Measurements from ENCODE around the gene RTTN.
"Not testable (repeated sequence)": the region's sequence is repeated elsewhere in the genome, so short reads cannot be mapped to it uniquely, and the experiment has no call there.

RTTN gene

GRCh38 chr18:70151614-70152013, 53.9 kb downstream of the RTTN start:
- DNase-seq, result no peak

DNA sequence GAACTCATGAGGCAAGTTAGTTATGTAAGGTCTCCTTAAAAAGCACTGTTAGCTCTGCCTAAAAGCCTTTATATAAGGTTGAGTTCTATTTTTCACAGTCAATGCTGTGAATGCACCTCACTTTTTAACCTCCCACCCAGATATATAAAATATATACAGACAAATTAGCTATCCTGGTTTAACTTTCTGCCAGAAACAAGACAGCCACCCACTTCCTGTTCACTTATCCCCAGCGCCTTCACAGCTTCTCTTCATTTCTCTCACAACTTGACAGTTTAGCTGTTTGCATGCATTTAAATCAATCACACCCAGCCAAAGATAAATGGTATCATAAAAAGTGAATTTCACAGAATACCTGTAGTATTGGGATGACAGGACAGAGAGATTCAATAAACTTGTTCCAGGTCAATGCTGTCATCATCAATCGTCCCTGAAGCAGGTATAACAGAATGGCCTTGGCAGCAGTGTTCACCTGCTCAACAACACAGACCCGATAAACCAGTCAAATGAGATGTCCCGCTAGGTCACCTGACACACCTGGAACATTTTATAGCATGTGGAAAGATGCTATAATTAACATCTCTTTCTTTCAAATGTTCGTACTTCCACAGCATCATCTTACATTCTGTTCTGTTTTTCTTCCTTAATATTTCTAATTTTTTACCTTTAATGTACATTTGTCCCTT, 55.7 kb downstream of the RTTN start:
- peak in 1 of 58 donors; percentile 1 for DNase-seq

GRCh38 chr18:70149156-70149555, 56.3 kb downstream of the RTTN start:
- DNase-seq, result no peak

DNA sequence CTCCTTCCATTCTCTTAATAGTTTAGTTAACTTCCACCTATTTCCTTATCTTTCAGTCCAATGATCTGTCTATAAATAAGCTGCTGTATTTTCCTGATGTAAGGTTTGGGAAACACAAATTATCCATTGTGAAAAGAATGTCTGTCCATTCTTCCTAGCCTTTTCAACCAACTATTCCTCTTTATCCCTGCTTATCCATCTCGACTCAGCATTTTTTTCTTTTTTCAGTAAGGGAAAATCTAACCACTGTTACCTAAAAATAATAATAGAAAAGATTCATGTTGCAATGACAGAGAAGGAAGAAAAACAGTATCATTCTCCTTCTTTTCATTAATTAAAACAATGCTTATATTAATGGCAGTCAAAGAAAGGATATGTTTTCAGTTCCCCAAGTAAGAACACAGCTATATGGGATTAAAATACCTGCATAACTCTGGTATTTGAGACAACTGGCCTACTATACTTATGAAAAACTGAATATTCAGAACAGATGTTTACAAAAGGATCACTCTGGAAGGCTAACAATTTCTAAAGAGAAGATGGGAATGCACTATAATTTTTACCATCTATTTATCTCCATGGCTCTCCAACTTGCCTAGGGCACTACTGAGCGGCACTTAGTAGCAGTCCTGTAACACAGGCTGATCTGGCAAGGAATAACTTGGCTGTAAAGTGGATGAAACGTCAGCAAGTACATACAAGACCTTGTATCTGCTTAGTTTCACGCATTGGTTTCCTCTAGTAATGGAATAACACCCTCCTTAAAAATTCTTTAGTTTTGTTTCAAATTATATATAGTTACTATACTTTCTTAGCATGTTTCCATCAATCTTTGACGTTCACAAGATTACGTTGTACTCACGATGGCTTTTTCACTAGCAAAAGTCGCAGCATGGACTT, 57.2 kb downstream of the RTTN start:
- no peak for DNase-seq

- no peak for DNase-seq
Observed at GRCh38 chr18:70146174-70146573, 59.3 kb downstream of the RTTN start.

DNA sequence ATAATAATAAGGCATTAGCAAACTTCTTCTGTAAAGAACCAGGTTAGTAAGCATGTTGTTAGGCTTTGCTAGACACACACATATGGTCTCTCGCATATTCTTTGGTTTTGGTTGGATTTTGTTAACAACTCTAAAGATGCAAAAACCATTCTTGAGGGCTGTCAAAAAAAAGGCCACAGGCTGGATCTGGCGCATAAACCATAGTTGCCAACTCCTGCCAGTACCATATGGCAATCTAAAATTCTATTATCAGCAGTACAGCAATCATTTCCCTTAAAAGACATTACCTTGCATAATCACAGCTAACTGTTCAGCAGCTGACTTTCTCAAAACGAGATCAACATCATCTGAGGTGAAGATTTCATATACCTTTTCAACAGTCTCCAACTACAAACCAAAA, 63.5 kb downstream of the RTTN start:
- peak in 1 of 58 donors; percentile 7 for DNase-seq

- DNase-seq, result peak in 1 of 58 donors; percentile 16
Observed at GRCh38 chr18:70139138-70139537, 66.3 kb downstream of the RTTN start.

DNA sequence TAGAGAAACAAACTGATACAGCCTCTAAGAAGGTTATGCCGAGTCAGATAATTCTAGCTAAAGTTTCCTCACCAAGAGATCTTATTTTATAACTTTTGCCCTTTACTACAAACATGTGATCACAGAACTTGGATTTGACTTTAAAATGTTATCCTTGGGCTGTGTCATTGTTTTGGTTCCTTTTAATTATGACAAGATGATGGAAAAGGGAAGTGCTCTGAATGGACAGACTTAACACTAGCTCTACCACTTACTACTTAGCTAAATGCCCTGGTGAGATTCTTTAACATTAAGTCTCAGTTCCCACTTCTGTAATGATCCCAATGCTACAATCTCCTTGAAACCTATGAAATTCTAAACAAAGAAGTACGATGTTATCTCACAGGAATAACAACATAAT, 69.9 kb downstream of the RTTN start:
- no peak for DNase-seq

DNA sequence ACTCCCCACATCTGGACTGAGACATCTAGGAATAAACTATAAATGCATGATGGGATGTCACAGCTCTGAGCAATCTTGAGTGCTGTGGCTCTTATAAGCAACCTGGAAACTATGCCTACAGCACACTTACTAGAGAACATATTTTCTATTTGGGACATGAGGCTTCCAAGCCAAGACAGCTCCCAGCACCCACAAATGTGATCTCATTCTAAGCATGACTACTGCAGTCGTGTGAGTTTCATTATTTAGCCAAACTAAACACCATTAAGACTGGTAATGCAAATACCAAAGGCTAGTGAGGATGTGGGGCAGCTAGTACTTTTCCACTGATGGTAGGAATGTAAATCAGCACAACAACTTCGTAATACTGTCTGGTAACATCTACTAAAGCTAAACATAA, 72.5 kb downstream of the RTTN start:
- DNase-seq, result no peak

- no peak for DNase-seq
Observed at GRCh38 chr18:70128271-70128670, 77.2 kb downstream of the RTTN start.

DNA sequence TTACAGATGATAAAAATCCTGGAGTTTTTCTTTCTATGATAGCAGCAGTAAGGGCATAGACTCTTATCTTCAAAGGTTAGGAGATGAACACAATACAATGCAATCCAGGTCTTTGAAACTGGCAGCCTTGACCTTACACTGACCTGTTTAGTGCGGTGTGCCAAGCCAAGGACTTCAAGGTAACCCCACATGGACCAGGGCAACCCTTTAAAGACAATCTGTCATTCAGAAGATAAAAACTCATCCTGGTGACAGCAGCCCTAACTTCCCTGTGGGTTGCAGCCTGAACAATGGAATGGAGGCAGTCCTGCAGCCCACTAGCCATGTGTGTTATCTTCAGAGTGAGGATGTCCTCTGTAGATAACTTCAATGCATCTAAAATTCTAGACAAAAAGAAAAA, 78.1 kb downstream of the RTTN start:
- no peak for DNase-seq

DNA sequence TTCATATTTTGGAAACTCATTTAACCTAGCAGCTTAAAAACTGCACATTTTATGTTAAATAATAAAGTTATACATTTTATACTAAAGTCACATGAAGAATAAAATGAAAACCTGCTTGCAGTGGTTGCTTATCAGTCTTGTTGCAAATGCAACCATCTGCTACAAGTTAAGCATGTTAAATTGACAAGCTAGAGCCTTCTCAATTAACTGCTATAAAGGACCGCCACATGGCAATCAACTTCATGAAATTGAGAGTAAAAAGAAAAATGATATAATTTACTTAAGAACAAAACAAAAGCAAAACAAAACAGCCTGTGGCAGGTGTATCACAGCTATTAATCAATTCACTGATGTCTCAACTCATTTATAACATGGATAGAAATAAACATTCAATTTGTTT, 78.7 kb downstream of the RTTN start:
- DNase-seq, result no peak

DNA sequence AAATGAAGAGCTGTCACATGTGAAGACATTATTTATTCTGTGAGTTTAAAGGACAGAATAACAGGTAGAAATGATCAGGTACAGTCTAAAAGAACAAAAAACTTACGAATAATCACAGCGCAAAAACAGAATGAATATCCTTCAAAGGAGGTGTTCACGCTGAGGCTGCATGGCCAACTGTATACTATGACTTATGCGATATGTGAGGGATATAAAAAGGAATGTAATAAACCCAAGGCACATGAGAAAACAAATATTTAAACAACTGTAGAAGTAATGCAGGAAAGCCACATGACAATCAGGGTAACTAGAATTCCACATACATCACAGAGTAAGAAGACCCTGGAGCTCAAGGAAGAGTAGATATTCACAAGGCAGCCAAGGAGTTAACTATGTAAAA, 81.3 kb downstream of the RTTN start:
- no peak for DNase-seq

- DNase-seq, result no peak
Observed at GRCh38 chr18:70121842-70122241, 83.6 kb downstream of the RTTN start.

GRCh38 chr18:70116949-70117348, 88.5 kb downstream of the RTTN start:
- no peak for DNase-seq

DNA sequence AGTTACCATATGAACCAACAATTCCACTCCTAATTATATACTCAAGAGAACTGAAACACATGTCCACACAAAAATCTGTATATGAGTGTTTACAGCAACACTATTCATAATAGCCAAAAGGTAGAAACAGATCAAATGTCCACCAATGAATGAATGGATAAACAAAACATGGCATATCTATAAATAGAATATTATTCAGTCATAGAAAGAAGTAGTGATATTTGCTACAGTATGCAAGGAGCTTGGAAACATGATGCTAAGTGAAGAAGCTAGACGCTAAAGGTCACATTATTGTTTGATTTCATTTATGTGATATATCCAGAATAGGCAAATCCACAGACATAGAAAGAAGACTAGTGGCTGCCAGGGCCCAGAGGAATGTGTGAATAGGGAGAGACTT, 92.0 kb downstream of the RTTN start:
- DNase-seq, result no peak

GRCh38 chr18:70110678-70111077, 94.8 kb downstream of the RTTN start:
- DNase-seq, result no peak

DNA sequence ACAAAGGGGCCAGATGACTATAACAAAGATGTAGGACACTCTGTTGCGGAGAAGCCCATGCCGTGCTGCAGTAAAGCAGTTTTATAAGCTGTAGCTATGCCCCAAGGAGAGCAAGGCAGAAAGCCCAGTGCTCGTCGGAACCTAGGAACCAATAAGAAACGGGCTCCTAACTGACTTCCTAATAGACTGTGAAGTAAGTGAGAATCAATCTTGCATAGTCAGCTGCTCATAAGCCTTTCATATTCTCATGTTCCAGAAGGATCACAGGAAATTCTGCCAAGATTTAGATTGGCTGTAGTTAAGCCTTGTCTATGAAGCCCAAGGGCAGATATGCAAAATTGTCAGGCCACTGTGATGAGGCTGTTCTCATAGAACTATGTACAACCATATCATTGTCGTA, 98.4 kb downstream of the RTTN start:
- no peak for DNase-seq

DNA sequence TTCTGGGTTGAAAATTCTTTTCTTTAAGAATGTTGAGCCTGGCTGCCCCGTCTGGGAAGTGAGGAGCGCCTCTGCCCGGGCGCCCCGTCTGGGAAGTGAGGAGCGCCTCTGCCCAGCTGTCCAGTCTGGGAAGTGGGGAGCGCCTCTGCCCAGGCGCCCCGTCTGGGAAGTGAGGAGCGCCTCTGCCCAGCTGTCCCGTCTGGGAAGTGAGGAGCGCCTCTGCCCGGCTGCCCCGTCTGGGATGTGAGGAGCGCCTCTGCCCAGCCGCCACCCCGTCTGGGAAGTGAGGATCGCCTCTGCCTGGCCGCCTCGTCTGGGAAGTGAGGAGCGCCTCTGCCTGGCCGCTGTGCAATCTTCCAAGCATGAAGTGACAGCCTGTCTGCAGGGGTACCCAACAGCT, 102.6 kb downstream of the RTTN start:
- DNase-seq, result not testable (repeated sequence)

- no peak for DNase-seq
Observed at GRCh38 chr18:70089858-70090257, 115.6 kb downstream of the RTTN start.

DNA sequence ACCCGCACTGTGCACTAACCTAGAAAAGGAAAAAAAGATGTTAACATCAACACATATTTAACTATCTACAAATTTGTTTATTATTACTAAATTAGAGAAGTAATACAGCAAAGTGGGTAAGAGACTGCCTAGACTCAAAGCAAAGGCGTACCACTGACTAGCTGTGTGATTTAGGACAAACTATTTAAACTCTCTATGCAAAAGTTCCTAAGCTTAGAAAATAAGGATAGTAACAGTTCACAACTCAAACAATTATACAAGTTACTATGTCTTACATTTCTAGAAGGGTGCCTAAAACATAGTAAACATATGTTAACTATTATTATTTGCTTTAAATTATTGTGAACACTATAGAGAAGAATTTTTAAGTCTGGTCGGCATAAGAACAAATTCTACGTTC, 119.4 kb downstream of the RTTN start:
- DNase-seq, result no peak

GRCh38 chr18:70085641-70086040, 119.8 kb downstream of the RTTN start:
- DNase-seq, result no peak

DNA sequence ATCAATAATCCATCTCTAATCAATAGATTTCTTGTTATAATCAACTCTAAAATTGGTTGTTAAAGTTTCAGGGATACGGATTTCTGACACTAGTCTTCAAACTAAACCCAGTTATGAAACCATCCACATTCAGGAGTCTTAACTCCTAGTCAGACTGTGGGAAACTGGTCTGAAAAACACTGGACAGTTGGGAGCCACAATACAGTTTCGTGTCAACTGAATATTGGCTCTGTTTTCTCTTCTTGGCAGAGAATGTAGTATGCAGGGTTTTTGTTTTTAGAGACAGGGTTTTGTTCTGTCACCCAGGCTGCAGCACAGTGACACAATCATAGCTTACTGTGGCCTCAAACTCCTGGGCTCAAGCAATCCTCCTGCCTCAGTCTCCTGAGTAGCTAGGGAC, 123.1 kb downstream of the RTTN start:
- DNase-seq, result peak in 3 of 58 donors; percentile 2 to 17 (median 3)
